Inflammatory macrophage treated with lipopolysaccharide for 1 hour (primary cell): ENCODE results near the gene RABL3.
"Not testable (repeated sequence)": the region's sequence is repeated elsewhere in the genome, so short reads cannot be mapped to it uniquely, and the experiment has no call there.

Experiments
- DNase-seq, 2 donors: peaks; one replicate each; pipeline ENCODE4 v3.0.0-alpha.2; 2020 to 2022

RABL3 gene

DNA sequence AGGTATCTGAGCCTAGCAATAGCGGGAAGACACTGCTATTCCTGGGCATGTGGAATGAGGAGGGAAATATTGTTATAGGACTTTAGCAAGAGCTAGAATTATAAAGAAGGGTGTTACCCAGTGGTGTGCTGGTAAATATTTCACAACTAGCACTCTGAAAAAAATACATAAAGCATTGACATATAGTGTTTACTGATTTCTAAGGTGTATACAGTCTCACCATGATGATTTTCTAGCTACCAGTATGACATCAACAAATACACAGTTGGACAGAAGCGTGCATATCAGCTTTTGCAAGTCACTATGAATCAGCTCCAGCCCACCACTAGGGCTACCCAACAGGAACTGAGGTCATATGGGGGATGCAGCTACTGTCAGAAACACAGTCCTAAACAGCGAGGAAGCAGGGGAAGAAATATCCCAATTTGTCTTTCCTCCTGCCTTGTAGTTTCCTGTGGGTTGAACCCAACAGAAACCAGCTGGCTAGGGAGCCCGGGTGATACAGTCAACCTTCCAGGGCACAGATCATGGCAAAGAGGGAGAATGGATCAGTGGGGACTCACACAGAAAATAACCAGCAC, 99.9 kb downstream of the RABL3 start:
- peak; percentile 87 to 96 for DNase-seq

- DNase-seq, result no peak
Measured at GRCh38 chr3:120641696-120642246, 100.5 kb downstream of the RABL3 start.

DNA sequence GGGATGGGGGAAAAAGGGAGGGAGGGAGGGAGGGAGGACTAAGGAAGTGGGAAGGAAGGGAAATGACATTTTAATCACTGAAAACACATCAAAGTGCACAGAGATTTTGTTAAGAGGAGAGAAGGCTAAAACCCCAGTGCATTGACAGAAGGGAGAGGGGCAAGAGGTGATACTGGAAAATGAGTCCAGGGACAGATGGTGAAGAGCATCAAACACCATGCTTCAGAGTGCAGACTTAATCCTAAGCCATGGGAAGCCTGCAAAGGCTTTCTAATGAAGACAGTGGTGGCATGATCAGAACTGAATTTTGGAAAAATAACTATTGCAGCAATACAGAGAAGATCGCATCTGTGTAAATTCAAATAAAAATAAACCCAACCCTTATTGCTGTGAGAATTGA, 102.1 kb downstream of the RABL3 start:
- no peak for DNase-seq

DNA sequence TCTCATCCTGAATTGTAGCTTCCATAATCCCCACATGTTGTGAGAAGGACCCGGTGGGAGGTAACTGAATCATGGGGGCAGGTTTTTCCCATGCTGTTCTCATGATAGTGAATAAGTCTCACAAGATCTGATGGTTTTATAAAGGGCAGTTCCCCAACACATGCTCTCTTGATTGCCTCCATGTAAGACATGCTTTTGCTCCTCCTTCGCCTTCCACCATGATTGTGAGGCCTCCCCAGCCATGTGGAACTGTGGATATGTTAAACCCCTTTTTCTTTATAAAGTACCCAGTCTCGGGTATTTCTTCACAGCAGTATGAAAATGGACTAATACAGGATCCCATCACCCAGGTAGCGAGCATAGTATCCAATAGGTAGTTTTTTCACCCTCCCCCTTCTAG, 103.5 kb downstream of the RABL3 start:
- not testable (repeated sequence) for DNase-seq

GRCh38 chr3:120637851-120638559, 104.3 kb downstream of the RABL3 start:
- peak; percentile 31 to 62 for DNase-seq

GRCh38 chr3:120636795-120637401, 105.4 kb downstream of the RABL3 start:
- no peak for DNase-seq
